K562 (cell line): ENCODE data around the gene INTS13. TPM values are rescaled to one million over a fixed set of nuclear protein-coding genes. Genes with fewer than 3 reads are reported as not detected.

Experiments
- DACH1 ChIP-seq: fragments of 450-650 bp; IDR thresholded peaks from 2 replicates; pipeline ENCODE4 v1.6.1; 2018; ENCODE audit not compliant: partially characterized antibody
- MAFF ChIP-seq: IDR thresholded peaks from 2 replicates; pipeline ENCODE4 v1.6.1; 2012; ENCODE audit warnings: low read length, improper control_type of control experiment
- MYNN ChIP-seq, 2 experiments: sonication (generic); formaldehyde crosslinking in 1 of 2; IDR thresholded peaks; 2 replicates each; pipeline versions ENCODE4 v1.5.0 to v1.6.1; 2016 to 2020; ENCODE audit warnings: antibody characterized with exemption in 1 of 2, missing genetic modification reagents in 1 of 2
- NEUROD1 ChIP-seq: fragments of 150-350 bp; IDR thresholded peaks from 2 replicates; pipeline ENCODE4 v1.6.1; 2014; ENCODE audit warnings: borderline replicate concordance, low read length, low read depth; ENCODE audit not compliant: partially characterized antibody
- PCBP1 ChIP-seq: fragments of 200-400 bp; formaldehyde crosslinking; IDR thresholded peaks from 2 replicates; pipeline ENCODE4 v1.6.1; 2018; ENCODE audit warnings: mild to moderate bottlenecking, low read depth, low read length; ENCODE audit not compliant: poor library complexity, severe bottlenecking
- POLR2AphosphoS5 ChIP-seq: IDR thresholded peaks from 2 replicates; pipeline ENCODE4 v1.6.1; 2011; ENCODE audit warnings: mild to moderate bottlenecking, low read depth, low read length, moderate library complexity; ENCODE audit not compliant: control insufficient read depth, insufficient read depth
- POU5F1 ChIP-seq: fragments of 150-350 bp; IDR thresholded peaks from 2 replicates; pipeline ENCODE4 v1.6.1; 2014; ENCODE audit warnings: borderline replicate concordance, low read length, low read depth, mild to moderate bottlenecking; ENCODE audit not compliant: partially characterized antibody
- PYGO2 ChIP-seq: fragments of 450-650 bp; IDR thresholded peaks from 2 replicates; pipeline ENCODE4 v1.6.1; 2016; ENCODE audit warnings: mild to moderate bottlenecking, missing genetic modification characterization, moderate library complexity, missing compliant biosample characterization
- SMC3 ChIP-seq: conservative IDR thresholded peaks from 2 replicates; pipeline ENCODE4 v1.6.1; 2011; ENCODE audit warnings: low read depth, low read length, improper control_type of control experiment; ENCODE audit not compliant: insufficient read depth
- SPI1 ChIP-seq: IDR thresholded peaks from 2 replicates; pipeline ENCODE4 v1.6.1; 2011; ENCODE audit warnings: low read depth, low read length, control low read depth, borderline replicate concordance
- SREBF2 ChIP-seq: sonication (generic); formaldehyde crosslinking; IDR thresholded peaks from 2 replicates; pipeline ENCODE4 v1.4.0; 2020; ENCODE audit warnings: mild to moderate bottlenecking, missing genetic modification reagents
- TGIF2 ChIP-seq: sonication (generic); formaldehyde crosslinking; IDR thresholded peaks from 2 replicates; pipeline ENCODE4 v1.8.1; 2022; ENCODE audit warnings: mild to moderate bottlenecking, missing genetic modification reagents, moderate library complexity
- U2AF2 ChIP-seq: fragments of 200-400 bp; formaldehyde crosslinking; optimal IDR thresholded peaks from 2 replicates; pipeline ENCODE3; 2017; ENCODE audit warnings: low read depth, mild to moderate bottlenecking, low read length
- ZNF584 ChIP-seq: fragments of 200-800 bp; sonication (Bioruptor generic); IDR thresholded peaks from 2 replicates; pipeline ENCODE4 v1.6.1; 2016; ENCODE audit warnings: low read depth, mild to moderate bottlenecking, missing genetic modification characterization, missing compliant biosample characterization
- polyA plus RNA-seq, 8 experiments: library from polyadenylated mRNA; depleted of rRNA in 4 of 8; stranded (reverse) in 5 of 8; unstranded in 3 of 8; fragments of >200 nt; fragmentation: Nextera tagmentation in 2 of 8; fragmentation: Illumina TruSeq in 1 of 8; extraction: Ambion mirVana in 2 of 8; extraction: Trizol in 1 of 8; gene quantifications; 2 replicates each; pipeline versions ENCODE4 v1.2.1 to v1.2.3, GENCODE V29; 2011 to 2014; ENCODE audit warnings: inconsistent platforms in 1 of 8, missing spikeins in 1 of 8
- total RNA-seq, 7 experiments: library from RNA; depleted of rRNA in 6 of 7; stranded (reverse); fragments of >200 nt in 6 of 7; fragmentation: Illumina TruSeq in 2 of 7; extraction: Trizol in 2 of 7; gene quantifications; 2 replicates each; pipeline versions ENCODE4 v1.2.1 to v1.2.3, GENCODE V29; 2011 to 2021; ENCODE audit warnings: low replicate concordance in 1 of 7
- TF ChIP-seq, protein P1 (sequence below), 2 experiments: fragments of 150-350 bp in 1 of 2; IDR thresholded peaks; 2 replicates each; pipeline ENCODE4 v1.6.1; 2012 to 2016; ENCODE audit warnings: low read depth in 2 of 2, low read length in 2 of 2, mild to moderate bottlenecking in 1 of 2, moderate library complexity in 1 of 2
- TF ChIP-seq, protein P2 (sequence below): fragments of 450-650 bp; formaldehyde crosslinking; IDR thresholded peaks from 2 replicates; pipeline ENCODE4 v1.4.0; 2020; ENCODE audit warnings: mild to moderate bottlenecking, moderate library complexity
- TF ChIP-seq, protein P3 (sequence below): fragments of 450-650 bp; IDR thresholded peaks from 2 replicates; pipeline ENCODE4 v1.6.1; 2016

The INTS13 gene
- total and polyA plus RNA-seq, 9 of the 15 experiments (the other 6 are each of a cell fraction or from before 2014, with no cell fraction given), result 48.3 to 91.8 (median 78.1) TPM

DNA sequence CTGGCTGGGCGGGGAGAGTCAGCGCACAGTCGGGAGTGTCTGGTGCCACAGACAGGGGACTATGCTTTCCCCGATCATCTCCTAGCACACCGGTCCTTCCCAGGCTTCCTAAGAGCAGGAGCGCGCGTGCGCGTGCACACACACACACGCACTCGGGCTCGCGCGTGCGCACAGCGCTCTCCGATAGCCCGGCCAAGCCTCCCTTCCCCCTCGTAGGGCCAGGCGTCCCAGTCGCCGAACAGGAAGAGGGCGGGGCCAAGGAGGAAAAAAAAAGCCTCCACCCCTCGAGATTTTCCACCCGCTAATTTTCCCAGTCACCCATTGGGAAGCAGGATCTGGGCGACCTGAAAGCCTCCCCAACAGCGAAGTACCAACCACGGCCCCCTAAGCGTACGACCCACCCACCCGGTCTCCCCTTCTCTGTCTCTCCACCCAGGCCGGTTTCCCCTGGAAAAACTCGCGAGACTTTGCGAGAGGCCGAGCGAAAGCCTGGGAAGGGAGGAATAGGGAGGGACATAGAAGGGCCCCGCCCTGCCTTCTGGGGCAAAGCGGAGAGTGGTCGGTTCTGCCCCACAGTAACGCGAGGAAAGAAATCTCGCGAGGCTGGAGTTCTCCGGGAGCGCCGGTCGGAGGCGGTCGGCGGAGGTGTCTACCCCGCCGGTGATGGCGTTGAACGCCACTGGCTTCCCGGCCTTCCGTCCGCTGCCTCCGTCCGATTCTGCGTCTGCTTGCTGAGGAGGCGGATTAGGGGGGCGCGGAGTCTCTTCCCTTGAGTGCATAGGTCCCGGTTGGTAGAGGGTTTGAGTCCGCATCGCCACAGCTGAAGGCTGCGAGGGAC is at the start of gene INTS13, which contains the start of gene FGFR1OP2 (continued):
- TF ChIP-seq, protein P1, sequence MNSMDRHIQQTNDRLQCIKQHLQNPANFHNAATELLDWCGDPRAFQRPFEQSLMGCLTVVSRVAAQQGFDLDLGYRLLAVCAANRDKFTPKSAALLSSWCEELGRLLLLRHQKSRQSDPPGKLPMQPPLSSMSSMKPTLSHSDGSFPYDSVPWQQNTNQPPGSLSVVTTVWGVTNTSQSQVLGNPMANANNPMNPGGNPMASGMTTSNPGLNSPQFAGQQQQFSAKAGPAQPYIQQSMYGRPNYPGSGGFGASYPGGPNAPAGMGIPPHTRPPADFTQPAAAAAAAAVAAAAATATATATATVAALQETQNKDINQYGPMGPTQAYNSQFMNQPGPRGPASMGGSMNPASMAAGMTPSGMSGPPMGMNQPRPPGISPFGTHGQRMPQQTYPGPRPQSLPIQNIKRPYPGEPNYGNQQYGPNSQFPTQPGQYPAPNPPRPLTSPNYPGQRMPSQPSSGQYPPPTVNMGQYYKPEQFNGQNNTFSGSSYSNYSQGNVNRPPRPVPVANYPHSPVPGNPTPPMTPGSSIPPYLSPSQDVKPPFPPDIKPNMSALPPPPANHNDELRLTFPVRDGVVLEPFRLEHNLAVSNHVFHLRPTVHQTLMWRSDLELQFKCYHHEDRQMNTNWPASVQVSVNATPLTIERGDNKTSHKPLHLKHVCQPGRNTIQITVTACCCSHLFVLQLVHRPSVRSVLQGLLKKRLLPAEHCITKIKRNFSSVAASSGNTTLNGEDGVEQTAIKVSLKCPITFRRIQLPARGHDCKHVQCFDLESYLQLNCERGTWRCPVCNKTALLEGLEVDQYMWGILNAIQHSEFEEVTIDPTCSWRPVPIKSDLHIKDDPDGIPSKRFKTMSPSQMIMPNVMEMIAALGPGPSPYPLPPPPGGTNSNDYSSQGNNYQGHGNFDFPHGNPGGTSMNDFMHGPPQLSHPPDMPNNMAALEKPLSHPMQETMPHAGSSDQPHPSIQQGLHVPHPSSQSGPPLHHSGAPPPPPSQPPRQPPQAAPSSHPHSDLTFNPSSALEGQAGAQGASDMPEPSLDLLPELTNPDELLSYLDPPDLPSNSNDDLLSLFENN (IDR thresholded peaks at IDR 0.05; ENCODE audit: low read depth in 2 of 2, low read length in 2 of 2), result peak in 1 of 2 experiments; percentile 68; a peak in 1 of 4 replicates
- peak; percentile 47; the same call in 1 of the 2 replicates for TF ChIP-seq MAFF
- TF ChIP-seq, protein P2, sequence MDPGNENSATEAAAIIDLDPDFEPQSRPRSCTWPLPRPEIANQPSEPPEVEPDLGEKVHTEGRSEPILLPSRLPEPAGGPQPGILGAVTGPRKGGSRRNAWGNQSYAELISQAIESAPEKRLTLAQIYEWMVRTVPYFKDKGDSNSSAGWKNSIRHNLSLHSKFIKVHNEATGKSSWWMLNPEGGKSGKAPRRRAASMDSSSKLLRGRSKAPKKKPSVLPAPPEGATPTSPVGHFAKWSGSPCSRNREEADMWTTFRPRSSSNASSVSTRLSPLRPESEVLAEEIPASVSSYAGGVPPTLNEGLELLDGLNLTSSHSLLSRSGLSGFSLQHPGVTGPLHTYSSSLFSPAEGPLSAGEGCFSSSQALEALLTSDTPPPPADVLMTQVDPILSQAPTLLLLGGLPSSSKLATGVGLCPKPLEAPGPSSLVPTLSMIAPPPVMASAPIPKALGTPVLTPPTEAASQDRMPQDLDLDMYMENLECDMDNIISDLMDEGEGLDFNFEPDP (CRISPR knock-in tag), result peak; percentile 43; the same call in 1 of the 2 replicates
- peak; percentile 75 for TF ChIP-seq POU5F1
- no peak for TF ChIP-seq TGIF2
- no peak for TF ChIP-seq ZNF584
- peak; percentile 79 for TF ChIP-seq POLR2AphosphoS5
- no peak for TF ChIP-seq DACH1
- no peak for TF ChIP-seq U2AF2
- no peak for TF ChIP-seq PCBP1
- peak; percentile 46; the same call in 1 of the 2 replicates for TF ChIP-seq SPI1
- TF ChIP-seq, protein P3, sequence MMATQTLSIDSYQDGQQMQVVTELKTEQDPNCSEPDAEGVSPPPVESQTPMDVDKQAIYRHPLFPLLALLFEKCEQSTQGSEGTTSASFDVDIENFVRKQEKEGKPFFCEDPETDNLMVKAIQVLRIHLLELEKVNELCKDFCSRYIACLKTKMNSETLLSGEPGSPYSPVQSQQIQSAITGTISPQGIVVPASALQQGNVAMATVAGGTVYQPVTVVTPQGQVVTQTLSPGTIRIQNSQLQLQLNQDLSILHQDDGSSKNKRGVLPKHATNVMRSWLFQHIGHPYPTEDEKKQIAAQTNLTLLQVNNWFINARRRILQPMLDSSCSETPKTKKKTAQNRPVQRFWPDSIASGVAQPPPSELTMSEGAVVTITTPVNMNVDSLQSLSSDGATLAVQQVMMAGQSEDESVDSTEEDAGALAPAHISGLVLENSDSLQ, result 0 out of 2 replicates have a peak, but pooled peaks have one; percentile 5
- TF ChIP-seq NEUROD1, result no peak
- no peak for TF ChIP-seq SMC3
- TF ChIP-seq MYNN (IDR thresholded peaks at IDR 0.05), result no peak
- TF ChIP-seq MYNN (CRISPR knock-in tag; IDR thresholded peaks at IDR 0.05), result no peak
- TF ChIP-seq SREBF2 (CRISPR knock-in tag), result no peak
- no peak for TF ChIP-seq PYGO2 (tag)
